HAP-1 (cell line): ENCODE data around the gene RUNX2.

Experiments
- DNase-seq, 2 experiments: peaks; one replicate each; pipeline ENCODE4 v3.0.0-alpha.2; 2016 to 2020; ENCODE audit warnings: low spot score in 2 of 2
- H3K27me3 ChIP-seq: fragments of 250-450 bp; sonication (Bioruptor Pico); 2 replicates; pipeline ENCODE4 v1.5.1; 2020; ENCODE audit warnings: low read depth, mild to moderate bottlenecking, moderate library complexity
- H3K36me3 ChIP-seq: fragments of 250-450 bp; sonication (Bioruptor Pico); replicated peaks from 2 replicates; pipeline ENCODE4 v1.5.1; 2020; ENCODE audit warnings: mild to moderate bottlenecking
- H3K4me1 ChIP-seq: fragments of 250-450 bp; sonication (Bioruptor Pico); 2 replicates; pipeline ENCODE4 v1.5.1; 2020; ENCODE audit warnings: mild to moderate bottlenecking
- H3K4me3 ChIP-seq: fragments of 250-450 bp; sonication (Bioruptor Pico); 2 replicates; pipeline ENCODE4 v1.5.1; 2020; ENCODE audit warnings: mild to moderate bottlenecking, moderate library complexity
- H3K9me3 ChIP-seq: fragments of 250-450 bp; sonication (Bioruptor Pico); 2 replicates; pipeline ENCODE4 v1.5.1; 2020; ENCODE audit warnings: mild to moderate bottlenecking, moderate library complexity
- in situ Hi-C: fragments of 300-500 bp; cut with MboI; formaldehyde crosslinking; loops from 3 replicates; pipeline ENCODE4 v1.14.3; 2020; ENCODE audit warnings: low sequenced_read_pairs, inconsistent platforms, mixed read lengths

Gene RUNX2

GRCh38 chr6:45616209-45616608, 288.1 kb downstream of the RUNX2 start:
- H3K4me3 ChIP-seq, result no peak overlapping the region
- no peaks in the 10 kb centered on the region for H3K4me1 ChIP-seq
- no peaks in the 10 kb centered on the region; the same call in 1 of the 2 replicates for H3K27me3 ChIP-seq
- in situ Hi-C loops, result no loop called here
- no peaks in the 10 kb centered on the region for H3K9me3 ChIP-seq
- no peak for DNase-seq
- H3K36me3 ChIP-seq, result no peaks in the 10 kb centered on the region

- H3K4me3 ChIP-seq, result no peak overlapping the region
- no peaks in the 10 kb centered on the region for H3K9me3 ChIP-seq
- H3K27me3 ChIP-seq, result no peaks in the 10 kb centered on the region
- in situ Hi-C loops, result no loop called here
- H3K4me1 ChIP-seq, result no peaks in the 10 kb centered on the region
- no peak for DNase-seq
- H3K36me3 ChIP-seq, result no peaks in the 10 kb centered on the region
Observed at GRCh38 chr6:45617441-45617840, 289.3 kb downstream of the RUNX2 start.

GRCh38 chr6:45618259-45618658, 290.1 kb downstream of the RUNX2 start:
- Histone ChIP-seq H3K9me3 (no peaks in the 10 kb centered on the region), H3K36me3 (no peaks in the 10 kb centered on the region), H3K4me3 (no peak overlapping the region), H3K4me1 (no peaks in the 10 kb centered on the region), H3K27me3 (no peaks in the 10 kb centered on the region)
- no peak for DNase-seq
- in situ Hi-C loops, result no loop called here

- in situ Hi-C loops, result no loop called here
- H3K27me3 ChIP-seq, result no peaks in the 10 kb centered on the region
- H3K4me1 ChIP-seq, result no peaks in the 10 kb centered on the region
- DNase-seq, result no peak
- H3K4me3 ChIP-seq, result no peak overlapping the region
- H3K9me3 ChIP-seq, result no peaks in the 10 kb centered on the region
- no peaks in the 10 kb centered on the region for H3K36me3 ChIP-seq
Observed at GRCh38 chr6:45619211-45619760, 291.2 kb downstream of the RUNX2 start.

GRCh38 chr6:45619994-45620471, 291.9 kb downstream of the RUNX2 start:
- in situ Hi-C loops, result no loop called here
- H3K9me3 ChIP-seq, result no peaks in the 10 kb centered on the region
- DNase-seq, result no peak
- H3K4me1 ChIP-seq, result no peaks in the 10 kb centered on the region
- H3K4me3 ChIP-seq, result no peak overlapping the region
- no peaks in the 10 kb centered on the region for H3K36me3 ChIP-seq
- H3K27me3 ChIP-seq, result no peaks in the 10 kb centered on the region

- Histone ChIP-seq H3K27me3 (no peaks in the 10 kb centered on the region), H3K4me3 (no peak overlapping the region), H3K36me3 (no peaks in the 10 kb centered on the region), H3K4me1 (no peaks in the 10 kb centered on the region), H3K9me3 (no peaks in the 10 kb centered on the region)
- in situ Hi-C loops, result no loop called here
- DNase-seq, result no peak
Observed at GRCh38 chr6:45624228-45624627, 296.1 kb downstream of the RUNX2 start.

- in situ Hi-C loops, result no loop called here
- Histone ChIP-seq H3K4me3 (no peak overlapping the region), H3K36me3 (no peaks in the 10 kb centered on the region), H3K27me3 (no peaks in the 10 kb centered on the region), H3K9me3 (no peaks in the 10 kb centered on the region), H3K4me1 (no peaks in the 10 kb centered on the region)
- DNase-seq, result no peak
Observed at GRCh38 chr6:45625191-45625664, 297.1 kb downstream of the RUNX2 start.

- DNase-seq, result no peak
- no peaks in the 10 kb centered on the region for H3K9me3 ChIP-seq
- H3K27me3 ChIP-seq, result no peaks in the 10 kb centered on the region
- in situ Hi-C loops, result no loop called here
- H3K36me3 ChIP-seq, result no peaks in the 10 kb centered on the region
- H3K4me1 ChIP-seq, result no peaks in the 10 kb centered on the region
- H3K4me3 ChIP-seq, result no peak overlapping the region
Observed at GRCh38 chr6:45626087-45626891, 298.2 kb downstream of the RUNX2 start.

- H3K4me3 ChIP-seq, result no peak overlapping the region
- H3K9me3 ChIP-seq, result no peaks in the 10 kb centered on the region
- in situ Hi-C loops, result no loop called here
- no peaks in the 10 kb centered on the region for H3K36me3 ChIP-seq
- DNase-seq, result no peak
- no peaks in the 10 kb centered on the region for H3K27me3 ChIP-seq
- H3K4me1 ChIP-seq, result no peaks in the 10 kb centered on the region
Observed at GRCh38 chr6:45630314-45630713, 302.2 kb downstream of the RUNX2 start.

GRCh38 chr6:45630801-45631200, 302.7 kb downstream of the RUNX2 start:
- H3K36me3 ChIP-seq, result no peaks in the 10 kb centered on the region
- H3K27me3 ChIP-seq, result no peaks in the 10 kb centered on the region
- no peak for DNase-seq
- H3K4me1 ChIP-seq, result no peaks in the 10 kb centered on the region
- H3K9me3 ChIP-seq, result no peaks in the 10 kb centered on the region
- H3K4me3 ChIP-seq, result no peak overlapping the region
- in situ Hi-C loops, result no loop called here

- Histone ChIP-seq H3K4me3 (no peak overlapping the region), H3K36me3 (no peaks in the 10 kb centered on the region), H3K27me3 (no peaks in the 10 kb centered on the region), H3K4me1 (no peaks in the 10 kb centered on the region), H3K9me3 (no peaks in the 10 kb centered on the region)
- in situ Hi-C loops, result no loop called here
- DNase-seq, result no peak
Observed at GRCh38 chr6:45631396-45631795, 303.3 kb downstream of the RUNX2 start.

DNA sequence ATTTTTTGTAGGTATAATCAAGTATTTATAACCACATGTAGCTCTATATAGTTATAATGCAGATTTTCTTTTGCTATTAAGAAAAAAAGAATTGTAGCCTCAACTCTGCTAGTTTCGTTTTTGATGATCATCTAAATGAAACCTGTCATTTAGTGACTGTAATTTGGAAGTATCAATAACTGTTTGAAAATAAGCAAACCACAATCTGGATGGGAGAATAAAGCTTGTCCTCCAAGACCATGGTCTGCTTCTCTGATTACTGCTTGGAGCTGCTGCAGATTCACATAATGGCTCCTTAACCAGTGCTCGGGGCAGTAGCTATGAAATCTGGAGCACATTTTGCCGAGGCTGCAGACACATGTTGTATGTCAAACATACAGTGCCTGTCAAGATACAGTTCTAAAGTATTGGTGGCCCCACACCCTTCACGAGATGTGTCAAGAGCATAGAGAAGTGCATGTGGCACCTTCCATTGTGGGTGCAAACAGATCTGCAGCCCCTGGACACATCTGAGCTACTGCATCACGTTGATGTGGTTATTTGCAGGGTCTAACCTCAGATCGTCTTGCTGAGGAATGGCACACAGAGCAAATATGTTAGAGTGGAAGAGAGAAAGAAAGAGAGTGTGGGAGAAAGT, 305.3 kb downstream of the RUNX2 start:
- H3K4me1 ChIP-seq, result no peaks in the 10 kb centered on the region
- no peaks in the 10 kb centered on the region for H3K36me3 ChIP-seq
- in situ Hi-C loops, result no loop called here
- no peaks in the 10 kb centered on the region for H3K27me3 ChIP-seq
- no peak for DNase-seq
- no peak overlapping the region for H3K4me3 ChIP-seq
- H3K9me3 ChIP-seq, result no peaks in the 10 kb centered on the region

DNA sequence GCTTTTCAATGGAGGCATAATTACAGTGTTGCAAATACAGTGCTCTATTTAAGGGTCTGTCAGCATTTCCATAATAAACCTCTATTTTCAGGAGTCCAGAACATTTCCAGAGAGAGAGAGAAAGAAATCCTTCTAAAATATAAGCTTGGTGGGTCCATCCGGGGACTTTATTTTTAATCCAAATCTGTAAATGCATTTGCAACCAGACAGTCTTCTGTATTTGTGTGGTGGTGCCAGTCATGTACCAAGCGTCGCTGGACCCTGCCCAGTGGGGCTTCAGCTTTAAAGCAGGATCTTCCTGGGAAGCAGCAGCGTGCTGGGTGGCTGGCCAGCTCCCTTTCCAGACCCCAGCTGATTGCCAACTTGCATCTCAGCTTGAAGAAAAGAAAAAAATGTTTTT, 306.1 kb downstream of the RUNX2 start:
- DNase-seq, result no peak
- Histone ChIP-seq H3K4me1 (no peaks in the 10 kb centered on the region), H3K36me3 (no peaks in the 10 kb centered on the region), H3K9me3 (no peaks in the 10 kb centered on the region), H3K4me3 (no peak overlapping the region), H3K27me3 (no peaks in the 10 kb centered on the region)
- in situ Hi-C loops, result no loop called here

- H3K36me3 ChIP-seq, result no peaks in the 10 kb centered on the region
- H3K4me1 ChIP-seq, result no peaks in the 10 kb centered on the region
- no peaks in the 10 kb centered on the region for H3K27me3 ChIP-seq
- H3K9me3 ChIP-seq, result no peaks in the 10 kb centered on the region
- DNase-seq, result no peak
- in situ Hi-C loops, result no loop called here
- H3K4me3 ChIP-seq, result no peak overlapping the region
Observed at GRCh38 chr6:45635284-45635867, 307.2 kb downstream of the RUNX2 start.
